ENCODE measurements around the gene ZNF212. TPM values are rescaled to one million over a fixed set of nuclear protein-coding genes. Genes with fewer than 3 reads are reported as not detected.
A peak's percentile ranks its signal among the peaks of the same experiment; 100 is the strongest.

ZNF212 gene
- total and polyA plus RNA-seq, 9 of the 15 experiments (the other 6 are each of a cell fraction or from before 2014, with no cell fraction given), result 1.8 to 21.4 (median 7.2) TPM

GRCh38 chr7:149239345-149240143 lies at the start of gene ZNF212 (continued):
- peak; percentile 40; the same call in 1 of the 2 replicates for TF ChIP-seq DEAF1 (CRISPR knock-in tag; IDR thresholded peaks at IDR 0.05)
- TF ChIP-seq ARID1B (IDR thresholded peaks at IDR 0.05), result no peak; the same call in none of the 2 replicates
- TF ChIP-seq XRCC4 (IDR thresholded peaks at IDR 0.05; ENCODE audit: extremely low read depth, insufficient read depth, insufficient read length), result no peak
- no peak for TF ChIP-seq NCOA2 (IDR thresholded peaks at IDR 0.05; ENCODE audit: partially characterized antibody in 2 of 2)
- no peak for TF ChIP-seq TBL1XR1 (IDR thresholded peaks at IDR 0.05; ENCODE audit: low read length in 2 of 2)
- TF ChIP-seq ZNF280A (IDR thresholded peaks at IDR 0.05; ENCODE audit: low read depth, partially characterized antibody), result no peak
- TF ChIP-seq ZNF384 (IDR thresholded peaks at IDR 0.05; ENCODE audit: low read depth, low read length), result no peak
- TF ChIP-seq MBD2 (IDR thresholded peaks at IDR 0.05; ENCODE audit: borderline replicate concordance, low read depth), result peak; percentile 74; the same call in 1 of the 2 replicates
- TF ChIP-seq ZNF764 (CRISPR knock-in tag; IDR thresholded peaks at IDR 0.05; ENCODE audit: low read depth), result peak; percentile 57; the same call in 1 of the 2 replicates
- TF ChIP-seq CBFA2T3 (IDR thresholded peaks at IDR 0.05), result no peak; the same call in 1 of the 2 replicates
- TF ChIP-seq ZFP1 (CRISPR knock-in tag; IDR thresholded peaks at IDR 0.05), result no peak
- peak; percentile 91; the same call in 1 of the 2 replicates for TF ChIP-seq CGGBP1 (CRISPR knock-in tag; IDR thresholded peaks at IDR 0.05)
- no peak for TF ChIP-seq ZNF146 (CRISPR knock-in tag; IDR thresholded peaks at IDR 0.05; ENCODE audit: unreplicated experiment)
- TF ChIP-seq PRPF4 (IDR thresholded peaks at IDR 0.05; ENCODE audit: insufficient read depth, low read depth, low read length, poor library complexity, severe bottlenecking), result no peak
- TF ChIP-seq MIER1 (IDR thresholded peaks at IDR 0.05; ENCODE audit: low read depth), result no peak
- TF ChIP-seq ZNF644 (tag; IDR thresholded peaks at IDR 0.05; ENCODE audit: low read depth), result no peak
- TF ChIP-seq ILK (tag; IDR thresholded peaks at IDR 0.05; ENCODE audit: borderline replicate concordance, low read depth), result no peak
- no peak for TF ChIP-seq PRMT5 (CRISPR knock-in tag; IDR thresholded peaks at IDR 0.05)
- no peak for TF ChIP-seq MAFG (tag; conservative IDR thresholded peaks at IDR 0.05)
- TF ChIP-seq NR3C1 (CRISPR knock-in tag; IDR thresholded peaks at IDR 0.05), result 0 out of 2 replicates have a peak, but pooled peaks have one; percentile 84
- no peak for TF ChIP-seq ZNF280B (CRISPR knock-in tag; IDR thresholded peaks at IDR 0.05)
- no peak for TF ChIP-seq JUNB (CRISPR knock-in tag; conservative IDR thresholded peaks at IDR 0.05)
- peak in 1 of 2 experiments; percentile 55; a peak in 2 of 4 replicates for TF ChIP-seq TRIM24 (IDR thresholded peaks at IDR 0.05)
- TF ChIP-seq TAF15 (IDR thresholded peaks at IDR 0.05; ENCODE audit: low read depth, low read length), result no peak
- TF ChIP-seq PML (IDR thresholded peaks at IDR 0.05; ENCODE audit: low read length), result no peak

Data from K562 (cell line).